Measurements from ENCODE around the gene TMEM125.
A peak's percentile ranks its signal among the peaks of the same experiment; 100 is the strongest.

The TMEM125 gene

GRCh38 chr1:43269627-43270375, at the start of gene TMEM125:
TMEM125 (plus strand) TSS chr1:43269983; CDS start chr1:43272723, 2,740 bp downstream.
- no peak for TF ChIP-seq CTCF (IDR thresholded peaks at IDR 0.05; ENCODE audit: borderline replicate concordance, control extremely low read depth, extremely low read depth, insufficient read depth, missing control alignments)
- DNase-seq (ENCODE audit: low spot score), result peak; percentile 18
- in situ Hi-C loops (cut with MboI; ENCODE audit: low sequenced_read_pairs, unreplicated experiment), result no loop called here

DNA sequence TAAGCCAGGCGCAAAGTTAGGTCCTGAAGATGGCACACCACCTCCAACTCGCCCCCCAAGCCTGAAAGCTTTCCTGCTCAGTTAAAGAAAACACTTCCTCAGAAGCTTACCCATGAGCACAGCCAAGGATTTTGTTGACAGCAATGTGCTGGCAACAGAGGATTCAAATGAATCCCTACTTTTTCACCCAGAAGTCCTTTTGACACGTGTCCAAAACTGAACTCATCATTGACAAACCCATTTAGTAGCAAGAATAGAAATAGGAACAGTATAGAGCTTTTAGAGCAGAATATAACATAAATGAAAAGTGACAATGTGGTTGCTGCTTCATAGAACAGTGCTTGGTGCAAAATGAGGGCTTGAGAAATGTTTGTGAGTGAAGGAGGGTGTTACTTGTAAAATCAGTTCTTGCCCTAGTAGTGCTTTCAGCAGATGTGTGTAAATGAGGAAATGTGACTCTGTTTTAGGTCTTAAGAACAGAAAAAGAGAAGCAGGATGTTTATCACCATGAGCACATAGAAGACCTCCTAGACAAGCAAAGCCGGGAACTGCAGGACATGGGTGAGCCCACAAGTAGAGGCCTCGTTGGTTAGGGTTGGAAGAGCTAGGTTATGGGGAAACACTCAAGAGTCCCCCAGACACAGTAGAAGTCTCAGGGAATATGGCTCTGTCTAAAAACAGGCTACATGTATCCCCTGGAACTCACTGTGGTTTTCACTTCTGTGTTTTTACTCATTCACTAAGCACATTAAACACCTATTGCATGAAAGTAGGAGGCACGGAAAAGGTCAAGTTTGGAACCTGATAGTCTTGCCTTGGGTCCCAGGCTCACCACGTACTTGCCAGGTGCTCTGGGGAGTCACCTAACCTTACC, 48.6 kb upstream of the TMEM125 start:
- TF ChIP-seq CTCF (IDR thresholded peaks at IDR 0.05; ENCODE audit: borderline replicate concordance, control extremely low read depth, extremely low read depth, insufficient read depth, missing control alignments), result no peak
- in situ Hi-C loops (cut with MboI; ENCODE audit: low sequenced_read_pairs, unreplicated experiment), result loop anchor here (10.0 kb wide), 1 partner anchor 194 kb away; no protein-coding TSS in a partner anchor
- DNase-seq (ENCODE audit: low spot score), result peak; percentile 58

GRCh38 chr1:43221797-43222196, 48.0 kb upstream of the TMEM125 start:
- DNase-seq (ENCODE audit: low spot score), result no peak
- in situ Hi-C loops (cut with MboI; ENCODE audit: low sequenced_read_pairs, unreplicated experiment), result loop anchor here (10.0 kb wide), 1 partner anchor 193 kb away; no protein-coding TSS in a partner anchor
- no peak for TF ChIP-seq CTCF (IDR thresholded peaks at IDR 0.05; ENCODE audit: borderline replicate concordance, control extremely low read depth, extremely low read depth, insufficient read depth, missing control alignments)

DNA sequence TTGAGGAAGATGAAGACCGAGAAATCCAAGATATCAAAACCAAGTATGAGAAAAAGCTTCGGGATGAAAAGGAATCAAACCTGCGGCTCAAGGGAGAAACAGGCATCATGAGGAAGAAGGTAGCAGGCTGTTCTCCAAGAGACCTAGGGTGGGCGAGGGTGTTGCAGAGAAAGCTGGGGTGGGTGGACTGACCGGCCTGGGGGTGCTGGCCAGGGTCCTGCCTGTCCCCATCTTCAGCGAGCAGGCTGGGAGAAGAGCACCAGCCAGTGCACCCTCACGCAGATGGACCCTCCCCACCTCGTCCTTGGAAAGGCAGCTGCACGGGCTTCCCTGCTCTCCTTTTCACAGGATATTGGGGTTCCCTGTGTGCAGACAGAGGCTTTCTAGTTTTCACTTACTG, 46.9 kb upstream of the TMEM125 start:
- in situ Hi-C loops (cut with MboI; ENCODE audit: low sequenced_read_pairs, unreplicated experiment), result loop anchor here (10.0 kb wide), 1 partner anchor 192 kb away; no protein-coding TSS in a partner anchor

DNA sequence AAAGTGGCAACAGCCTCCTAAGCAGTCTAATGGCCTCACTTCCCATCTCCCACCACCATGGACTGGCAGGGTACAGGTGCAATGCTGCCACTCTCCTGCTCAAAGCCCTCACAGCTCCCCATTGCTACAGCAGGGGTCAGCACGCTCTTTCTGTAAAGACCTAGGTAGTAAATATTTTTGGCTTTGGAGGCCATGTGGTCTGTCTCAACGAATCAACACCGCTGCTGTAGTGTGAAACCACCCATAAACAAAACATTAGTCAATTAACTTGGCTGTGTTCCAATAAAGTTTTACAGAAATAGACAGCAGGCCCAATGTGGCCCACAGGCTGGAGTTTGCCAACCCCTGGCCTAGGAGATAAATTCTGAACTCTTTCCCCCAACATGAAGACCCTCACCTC, 44.6 kb upstream of the TMEM125 start:
- DNase-seq (ENCODE audit: low spot score), result no peak
- in situ Hi-C loops (cut with MboI; ENCODE audit: low sequenced_read_pairs, unreplicated experiment), result loop anchor here (10.0 to 25.0 kb wide), 3 partner anchors 137 to 712 kb away; partner anchors contain the start of genes ARTN, CDC20, ELOVL1 and IPO13
- no peak for TF ChIP-seq CTCF (IDR thresholded peaks at IDR 0.05; ENCODE audit: borderline replicate concordance, control extremely low read depth, extremely low read depth, insufficient read depth, missing control alignments)

More for the DNA sequence above, 46.9 kb upstream of the TMEM125 start:
- no peak for TF ChIP-seq CTCF (IDR thresholded peaks at IDR 0.05; ENCODE audit: borderline replicate concordance, control extremely low read depth, extremely low read depth, insufficient read depth, missing control alignments)
- no peak for DNase-seq (ENCODE audit: low spot score)

DNA sequence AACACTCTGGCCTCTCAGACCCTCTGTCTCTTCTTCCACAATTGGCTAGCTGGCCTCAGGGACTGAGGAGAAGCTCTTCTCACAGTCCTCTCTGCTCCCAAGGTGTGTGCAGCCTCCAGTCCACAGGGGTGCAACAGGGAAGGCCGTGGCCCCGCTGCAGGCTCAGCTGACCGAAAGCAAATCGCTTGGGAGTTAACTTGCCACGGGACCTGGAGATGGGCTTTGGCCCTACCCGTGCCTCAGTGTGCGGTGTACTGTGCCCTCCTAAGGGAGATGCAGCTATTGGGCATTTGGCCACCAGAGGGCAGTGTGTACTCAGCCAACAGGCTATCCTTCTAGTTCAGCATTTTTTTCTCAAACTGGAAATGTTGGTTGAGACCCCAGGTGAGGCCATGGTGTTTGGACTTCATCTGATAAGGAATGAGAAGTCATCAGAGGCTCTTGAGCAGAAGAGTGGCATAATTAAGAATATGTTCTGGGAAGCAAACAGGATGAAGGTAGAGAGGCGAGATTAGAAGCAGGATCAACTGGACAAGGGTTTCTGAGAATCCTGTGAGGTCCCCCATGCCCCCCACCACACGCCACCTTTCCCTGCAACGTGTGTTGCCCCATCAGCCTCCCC, 42.5 kb upstream of the TMEM125 start:
- DNase-seq (ENCODE audit: low spot score), result peak; percentile 82
- in situ Hi-C loops (cut with MboI; ENCODE audit: low sequenced_read_pairs, unreplicated experiment), result loop anchor here (10.0 to 25.0 kb wide), 3 partner anchors 135 to 710 kb away; partner anchors contain the start of genes ARTN, CDC20, ELOVL1 and IPO13
- peak; percentile 93 for TF ChIP-seq CTCF (IDR thresholded peaks at IDR 0.05; ENCODE audit: borderline replicate concordance, control extremely low read depth, extremely low read depth, insufficient read depth, missing control alignments)

Data from GM13976 (cell line).